Measurements from ENCODE around the gene ERMAP.
"Not testable (repeated sequence)": the region's sequence is repeated elsewhere in the genome, so short reads cannot be mapped to it uniquely, and the experiment has no call there.

The ERMAP gene

DNA sequence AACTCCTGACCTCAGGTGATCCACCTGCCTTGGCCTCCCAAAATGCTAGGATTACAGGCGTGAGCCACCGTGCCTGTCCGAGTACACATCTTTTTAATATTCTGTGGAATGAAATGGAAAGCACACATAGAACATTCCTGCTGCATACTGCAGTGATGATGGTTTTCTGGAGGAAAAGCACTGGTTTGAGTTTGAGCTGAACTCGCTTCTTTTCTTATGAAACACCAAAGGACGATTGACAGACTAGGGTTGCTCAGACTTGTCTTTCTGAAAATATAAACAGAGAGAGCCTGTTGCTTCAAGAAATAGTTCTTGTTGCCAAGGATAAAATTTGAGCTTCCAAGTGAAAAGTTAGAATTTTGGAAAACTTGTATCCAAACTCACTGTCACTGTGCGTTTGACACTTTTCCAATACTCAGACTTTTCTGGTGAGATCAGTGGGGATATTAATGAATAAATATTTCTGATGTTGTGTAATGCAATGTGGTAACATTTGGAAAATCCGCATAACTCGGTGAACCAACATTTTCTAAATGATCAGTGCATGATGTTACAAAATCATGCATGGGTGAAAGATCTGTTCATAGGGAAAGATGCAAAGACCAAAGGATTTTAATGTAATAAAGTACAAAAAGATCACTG lies 15.0 kb upstream of the ERMAP start:
- H3K4me3 ChIP-seq (ENCODE audit: low read length): no peak overlapping the region
- DNase-seq (ENCODE audit: low read depth, low spot score): no peak

- no peak for DNase-seq (ENCODE audit: low read depth, low spot score)
Observed at GRCh38 chr1:42806171-42806570, 10.8 kb upstream of the ERMAP start.

DNA sequence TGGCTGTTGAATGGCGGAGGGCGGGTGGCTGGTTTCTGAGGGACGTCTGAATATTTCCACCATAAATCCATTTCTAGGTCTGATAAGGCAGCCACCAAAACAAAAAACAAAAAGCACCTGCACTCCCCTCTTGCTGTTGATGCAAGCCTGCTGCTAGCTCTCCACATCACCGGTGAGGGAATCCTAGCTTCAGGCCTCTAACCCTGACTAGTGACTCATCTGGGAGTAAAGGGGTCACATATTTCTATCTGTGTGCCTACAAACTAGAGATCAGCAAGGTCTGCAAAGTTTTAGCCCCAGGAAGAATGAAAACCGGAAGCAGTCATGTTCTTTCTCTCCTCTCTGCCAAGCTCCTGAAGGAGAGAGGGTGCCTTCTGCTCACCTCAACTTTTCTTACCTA lies 10.3 kb upstream of the ERMAP start:
- no peak overlapping the region for H3K4me3 ChIP-seq (ENCODE audit: low read length)
- no peak for DNase-seq (ENCODE audit: low read depth, low spot score)

More at GRCh38 chr1:42806171-42806570, 10.8 kb upstream of the ERMAP start:
- H3K4me3 ChIP-seq (ENCODE audit: low read length): no peak overlapping the region

GRCh38 chr1:42807056-42807668 lies 9.8 kb upstream of the ERMAP start:
- no peak overlapping the region for H3K4me3 ChIP-seq (ENCODE audit: low read length)
- DNase-seq (ENCODE audit: low read depth, low spot score): no peak

DNA sequence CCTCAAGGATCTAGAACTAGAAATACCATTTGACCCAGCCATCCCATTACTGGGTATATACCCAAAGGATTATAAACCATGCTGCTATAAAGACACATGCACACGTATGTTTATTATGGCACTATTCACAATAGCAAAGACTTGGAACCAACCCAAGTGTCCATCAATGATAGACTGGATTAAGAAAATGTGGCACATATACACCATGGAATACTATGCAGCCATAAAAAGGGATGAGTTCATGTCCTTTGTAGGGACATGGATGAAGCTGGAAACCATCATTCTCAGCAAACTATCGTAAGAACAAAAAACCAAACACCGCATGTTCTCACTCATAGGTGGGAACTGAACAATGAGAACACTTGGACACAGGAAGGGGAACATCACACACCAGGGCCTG lies 2.1 kb upstream of the ERMAP start:
- not testable (repeated sequence) for DNase-seq (ENCODE audit: low read depth, low spot score); H3K4me3 ChIP-seq (ENCODE audit: low read length)

DNA sequence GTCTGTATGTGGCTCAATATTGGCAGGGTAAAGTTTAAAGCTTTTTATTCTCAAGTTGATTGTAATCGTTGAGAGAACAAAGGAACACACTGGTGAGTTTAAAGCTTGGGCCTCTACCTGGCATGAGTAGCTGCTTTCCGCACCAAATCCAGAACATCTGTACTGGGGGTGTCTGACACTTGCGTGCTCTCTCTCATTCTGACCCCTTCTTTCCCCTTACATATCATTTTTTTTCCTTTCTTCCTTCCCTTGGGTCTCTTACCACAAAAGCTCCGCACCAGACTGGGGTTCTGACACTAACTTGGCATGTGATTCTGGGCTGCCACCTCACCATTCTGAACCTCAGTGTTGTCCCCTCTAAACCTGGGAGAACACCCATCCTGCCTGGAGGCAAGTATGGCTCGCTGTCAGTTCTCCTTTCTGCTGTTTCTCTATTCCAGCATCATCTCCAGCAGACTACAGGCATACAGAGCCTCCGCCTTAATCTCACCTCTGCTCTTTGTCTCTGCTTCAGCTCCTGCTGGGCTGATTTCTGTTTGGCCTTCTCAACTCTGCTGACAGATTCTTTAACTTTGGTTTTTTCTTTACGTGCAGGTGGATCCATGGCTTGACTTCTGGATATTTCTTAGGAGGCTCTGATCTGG lies 859 bp upstream of the ERMAP start:
- peak overlapping the region; percentile 80 for H3K4me3 ChIP-seq (ENCODE audit: low read length)
- peak; percentile 10 for DNase-seq (ENCODE audit: low read depth, low spot score)

DNA sequence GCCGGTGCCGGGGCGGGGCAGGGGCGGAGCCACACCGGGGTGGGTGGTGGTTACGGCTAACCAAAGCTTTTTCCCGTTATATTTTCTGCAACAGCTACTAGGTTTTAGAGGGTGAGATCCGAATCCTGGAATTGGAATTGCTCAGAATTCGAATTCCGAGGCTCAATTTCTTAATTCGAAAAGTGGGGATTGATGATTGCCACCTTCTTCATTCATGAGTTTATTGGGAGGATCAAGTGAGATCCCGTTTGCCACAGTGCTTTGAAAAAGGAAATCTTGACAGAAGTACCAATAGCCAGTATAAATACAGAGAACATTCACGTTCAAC lies 482 bp downstream of the ERMAP start:
- no peak for DNase-seq (ENCODE audit: low read depth, low spot score)
- H3K4me3 ChIP-seq (ENCODE audit: low read length): peak overlapping the region; percentile 59

GRCh38 chr1:42817976-42818375 lies 1.1 kb downstream of the ERMAP start:
- H3K4me3 ChIP-seq (ENCODE audit: low read length): no peak overlapping the region; the same call in 1 of the 2 replicates
- no peak for DNase-seq (ENCODE audit: low read depth, low spot score)

GRCh38 chr1:42820813-42821212 lies 3.9 kb downstream of the ERMAP start:
- DNase-seq (ENCODE audit: low read depth, low spot score): no peak
- H3K4me3 ChIP-seq (ENCODE audit: low read length): no peak overlapping the region

- DNase-seq (ENCODE audit: low read depth, low spot score): no peak
- no peak overlapping the region for H3K4me3 ChIP-seq (ENCODE audit: low read length)
Observed at GRCh38 chr1:42821690-42822089, 4.8 kb downstream of the ERMAP start.

DNA sequence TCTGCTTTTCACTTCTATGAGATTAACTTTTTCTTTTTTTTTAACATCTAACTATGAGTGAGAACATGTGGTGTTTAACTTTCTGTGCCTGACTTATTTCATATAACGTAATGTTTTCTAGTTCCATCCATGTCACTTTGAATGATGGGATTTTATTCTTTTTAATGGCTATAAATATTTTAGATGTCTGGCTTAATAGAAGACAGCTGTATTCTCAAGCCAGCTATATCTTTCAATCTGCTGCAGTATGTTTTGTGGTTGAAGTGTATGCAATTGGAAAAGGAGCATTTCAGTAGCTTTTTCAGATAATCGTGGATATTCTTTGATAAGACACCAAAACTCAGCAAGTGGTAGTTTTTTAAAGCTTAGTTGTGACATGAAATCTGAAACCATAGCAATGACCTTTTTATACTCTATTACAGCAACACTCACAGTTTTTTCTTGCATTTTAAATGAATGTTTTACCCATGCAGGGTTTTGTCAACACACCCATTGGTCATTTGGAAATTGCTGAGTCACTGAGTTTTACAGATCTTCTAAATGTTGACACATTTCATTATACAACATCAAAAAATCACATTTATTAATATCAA lies 6.0 kb downstream of the ERMAP start:
- no peak for DNase-seq (ENCODE audit: low read depth, low spot score)
- no peak overlapping the region for H3K4me3 ChIP-seq (ENCODE audit: low read length)

- DNase-seq (ENCODE audit: low read depth, low spot score): no peak
- no peak overlapping the region for H3K4me3 ChIP-seq (ENCODE audit: low read length)
Observed at GRCh38 chr1:42824481-42825035, 7.6 kb downstream of the ERMAP start.

GRCh38 chr1:42825036-42825851 lies 8.3 kb downstream of the ERMAP start:
- no peak overlapping the region for H3K4me3 ChIP-seq (ENCODE audit: low read length)
- DNase-seq (ENCODE audit: low read depth, low spot score): no peak

- no peak for DNase-seq (ENCODE audit: low read depth, low spot score)
- no peak overlapping the region for H3K4me3 ChIP-seq (ENCODE audit: low read length)
Observed at GRCh38 chr1:42830631-42831030, 13.7 kb downstream of the ERMAP start.

- H3K4me3 ChIP-seq (ENCODE audit: low read length): no peak overlapping the region
- no peak for DNase-seq (ENCODE audit: low read depth, low spot score)
Observed at GRCh38 chr1:42831273-42831672, 14.4 kb downstream of the ERMAP start.

- H3K4me3 ChIP-seq (ENCODE audit: low read length): no peak overlapping the region
- no peak for DNase-seq (ENCODE audit: low read depth, low spot score)
Observed at GRCh38 chr1:42832641-42833240, 15.8 kb downstream of the ERMAP start.

DNA sequence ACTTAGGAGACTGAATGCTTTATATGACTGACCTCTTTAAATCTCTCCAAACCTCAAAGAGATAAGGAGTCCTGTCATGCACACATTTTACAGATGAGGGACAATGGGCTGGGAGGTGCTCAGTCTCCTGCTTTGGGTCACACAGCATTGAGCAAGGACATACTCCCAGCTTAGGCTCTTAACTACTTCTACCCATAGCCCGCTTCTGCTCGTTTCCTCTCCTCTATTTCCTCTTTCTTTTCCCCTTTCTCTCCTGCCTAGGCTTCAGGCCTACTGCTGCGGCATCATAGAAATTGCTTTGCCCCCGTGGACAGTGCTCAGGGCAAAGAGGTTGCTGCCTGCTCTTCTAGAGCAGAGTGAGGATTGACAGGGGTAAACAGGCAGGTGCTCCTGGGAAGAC lies 17.1 kb downstream of the ERMAP start:
- no peak for DNase-seq (ENCODE audit: low read depth, low spot score)
- H3K4me3 ChIP-seq (ENCODE audit: low read length): no peak overlapping the region

DNA sequence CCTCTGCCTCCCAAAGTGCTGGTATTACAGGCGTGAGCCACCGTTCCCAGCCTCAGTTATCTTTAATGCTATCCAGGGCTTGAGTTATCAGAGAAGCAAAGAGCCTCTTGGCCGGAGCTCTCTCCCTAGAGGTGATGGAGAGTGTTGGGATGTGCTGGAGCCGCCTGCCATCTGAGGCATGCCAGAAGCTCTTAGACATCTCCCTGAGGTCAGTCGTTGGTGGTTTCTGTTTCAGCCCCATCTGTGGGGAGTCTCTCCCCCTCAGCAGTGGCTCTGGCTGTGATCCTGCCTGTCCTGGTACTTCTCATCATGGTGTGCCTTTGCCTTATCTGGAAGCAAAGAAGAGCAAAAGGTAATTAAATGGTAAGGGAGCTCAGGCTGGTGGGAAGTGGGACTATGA lies 17.9 kb downstream of the ERMAP start:
- no peak for DNase-seq (ENCODE audit: low read depth, low spot score)

GRCh38 chr1:42835422-42835821 lies 18.5 kb downstream of the ERMAP start:
- no peak overlapping the region for H3K4me3 ChIP-seq (ENCODE audit: low read length)
- no peak for DNase-seq (ENCODE audit: low read depth, low spot score)

More for the DNA sequence above, 17.9 kb downstream of the ERMAP start:
- no peak overlapping the region for H3K4me3 ChIP-seq (ENCODE audit: low read length)

Data from Jurkat, Clone E6-1 (cell line).